Ovary (tissue), 3 donors: ENCODE measurements around the gene NF1.

Source experiments
- POLR2A ChIP-seq: fragments of 450-650 bp; IDR thresholded peaks from one replicate; pipeline ENCODE4 v1.6.1; 2017; ENCODE audit warnings: antibody characterized with exemption, mild to moderate bottlenecking, moderate library complexity
- TF ChIP-seq, protein P1 (sequence below), 3 donors: fragments of 450-650 bp in 2 of 3; fragments of 200-600 bp in 1 of 3; IDR thresholded peaks; one replicate each; pipeline versions ENCODE4 v1.5.1 to v1.8.0; 2016 to 2022; ENCODE audit warnings: antibody characterized with exemption in 3 of 3, mild to moderate bottlenecking in 1 of 3
- donor health status: DM: no; HTN: no; CAD: no.

DNA sequence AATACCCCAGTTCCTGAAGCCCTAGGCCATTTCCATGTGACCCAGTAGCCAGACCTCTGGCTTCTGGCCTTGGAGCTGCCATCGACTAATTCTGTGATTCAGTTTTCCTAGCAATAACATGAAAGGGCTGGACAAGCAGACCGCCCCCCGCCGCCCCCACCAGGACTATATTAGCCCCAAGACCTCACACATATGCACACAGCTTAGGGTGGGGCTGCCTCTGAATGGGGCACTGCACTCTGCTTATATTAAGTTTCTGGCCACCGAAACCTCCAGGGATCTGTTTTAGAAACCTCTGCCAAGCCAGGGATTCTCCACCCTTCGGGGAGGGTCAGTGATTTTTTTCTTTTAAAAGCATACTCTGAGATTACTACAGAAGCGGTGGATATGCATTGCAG is 299.0 kb downstream of the NF1 start:
- TF ChIP-seq, protein P1, sequence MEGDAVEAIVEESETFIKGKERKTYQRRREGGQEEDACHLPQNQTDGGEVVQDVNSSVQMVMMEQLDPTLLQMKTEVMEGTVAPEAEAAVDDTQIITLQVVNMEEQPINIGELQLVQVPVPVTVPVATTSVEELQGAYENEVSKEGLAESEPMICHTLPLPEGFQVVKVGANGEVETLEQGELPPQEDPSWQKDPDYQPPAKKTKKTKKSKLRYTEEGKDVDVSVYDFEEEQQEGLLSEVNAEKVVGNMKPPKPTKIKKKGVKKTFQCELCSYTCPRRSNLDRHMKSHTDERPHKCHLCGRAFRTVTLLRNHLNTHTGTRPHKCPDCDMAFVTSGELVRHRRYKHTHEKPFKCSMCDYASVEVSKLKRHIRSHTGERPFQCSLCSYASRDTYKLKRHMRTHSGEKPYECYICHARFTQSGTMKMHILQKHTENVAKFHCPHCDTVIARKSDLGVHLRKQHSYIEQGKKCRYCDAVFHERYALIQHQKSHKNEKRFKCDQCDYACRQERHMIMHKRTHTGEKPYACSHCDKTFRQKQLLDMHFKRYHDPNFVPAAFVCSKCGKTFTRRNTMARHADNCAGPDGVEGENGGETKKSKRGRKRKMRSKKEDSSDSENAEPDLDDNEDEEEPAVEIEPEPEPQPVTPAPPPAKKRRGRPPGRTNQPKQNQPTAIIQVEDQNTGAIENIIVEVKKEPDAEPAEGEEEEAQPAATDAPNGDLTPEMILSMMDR (IDR thresholded peaks at IDR 0.05): no peak
- TF ChIP-seq POLR2A: no peak
